HG02798 (cell line): Measurements from ENCODE around the gene DLX1.

ENCODE experiments used
- ATAC-seq: cut with Tn5 transposase; IDR thresholded peaks from one replicate; pipeline ENCODE4 v1.9.1; 2021; ENCODE audit warnings: mild to moderate bottlenecking; ENCODE audit not compliant: unreplicated experiment, poor library complexity

DLX1 gene

GRCh38 chr2:172095905-172096625 is 10.8 kb downstream of the DLX1 start:
- ATAC-seq, result no peak

GRCh38 chr2:172096626-172097547 is 11.6 kb downstream of the DLX1 start:
- no peak for ATAC-seq

- ATAC-seq, result no peak
These were observed 12.3 kb downstream of the DLX1 start for GRCh38 chr2:172097557-172098131.

GRCh38 chr2:172098287-172098649 is 13.0 kb downstream of the DLX1 start:
- ATAC-seq, result no peak

GRCh38 chr2:172098650-172099471 is 13.6 kb downstream of the DLX1 start:
- no peak for ATAC-seq

GRCh38 chr2:172099472-172100079 is 14.3 kb downstream of the DLX1 start:
- ATAC-seq, result no peak

GRCh38 chr2:172100080-172100934 is 15.0 kb downstream of the DLX1 start:
- no peak for ATAC-seq

GRCh38 chr2:172100935-172101820 is 15.9 kb downstream of the DLX1 start:
- no peak for ATAC-seq

GRCh38 chr2:172101821-172102390 is 16.6 kb downstream of the DLX1 start:
- ATAC-seq, result no peak

GRCh38 chr2:172102391-172103359 is 17.4 kb downstream of the DLX1 start, which contains the start of gene DLX2:
Gene DLX2, minus strand, starts transcription at chr2:172102900. Its CDS starts 362 bp downstream, at chr2:172102538.
- peak; percentile 85 for ATAC-seq

GRCh38 chr2:172103471-172104272 is 18.4 kb downstream of the DLX1 start:
- ATAC-seq, result peak; percentile 24

- no peak for ATAC-seq
These were observed 20.3 kb downstream of the DLX1 start for GRCh38 chr2:172105471-172106107.

GRCh38 chr2:172106108-172106961 is 21.0 kb downstream of the DLX1 start:
- ATAC-seq, result no peak
